PC-3 (cell line): ENCODE measurements around the gene SENP3.

Experiments used
- EZH2 ChIP-seq: fragments of 300-600 bp; sonication (generic); IDR thresholded peaks from one replicate; pipeline ENCODE4 v1.6.1; 2017; ENCODE audit warnings: antibody characterized with exemption, mild to moderate bottlenecking, low read length; ENCODE audit not compliant: unreplicated experiment
- TF ChIP-seq, protein P1 (sequence below): fragments of 300-600 bp; sonication (generic); conservative IDR thresholded peaks from 2 replicates; pipeline ENCODE4 v1.5.1; 2017; ENCODE audit warnings: antibody characterized with exemption, low read depth, mild to moderate bottlenecking, low read length

DNA sequence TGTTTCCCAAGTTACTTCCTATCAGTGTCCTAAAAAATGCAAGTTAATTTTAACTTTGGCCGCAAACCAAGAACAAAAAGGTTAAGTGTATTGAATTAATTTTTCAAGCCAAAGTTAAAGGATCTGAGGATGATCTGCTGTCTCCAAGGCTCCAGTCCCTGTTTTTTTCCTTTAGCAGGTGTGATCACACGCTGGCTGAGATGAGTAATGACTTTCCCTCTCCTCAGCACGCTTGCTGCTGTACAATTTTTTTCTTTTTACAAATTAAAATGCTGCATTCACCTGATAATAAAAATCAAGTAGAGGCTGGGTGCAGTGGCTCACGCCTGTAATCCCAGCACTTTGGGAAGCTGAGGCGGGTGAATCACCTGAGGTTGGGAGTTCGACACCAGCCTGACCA, 16.8 kb upstream of the SENP3 start:
- TF ChIP-seq, protein P1, sequence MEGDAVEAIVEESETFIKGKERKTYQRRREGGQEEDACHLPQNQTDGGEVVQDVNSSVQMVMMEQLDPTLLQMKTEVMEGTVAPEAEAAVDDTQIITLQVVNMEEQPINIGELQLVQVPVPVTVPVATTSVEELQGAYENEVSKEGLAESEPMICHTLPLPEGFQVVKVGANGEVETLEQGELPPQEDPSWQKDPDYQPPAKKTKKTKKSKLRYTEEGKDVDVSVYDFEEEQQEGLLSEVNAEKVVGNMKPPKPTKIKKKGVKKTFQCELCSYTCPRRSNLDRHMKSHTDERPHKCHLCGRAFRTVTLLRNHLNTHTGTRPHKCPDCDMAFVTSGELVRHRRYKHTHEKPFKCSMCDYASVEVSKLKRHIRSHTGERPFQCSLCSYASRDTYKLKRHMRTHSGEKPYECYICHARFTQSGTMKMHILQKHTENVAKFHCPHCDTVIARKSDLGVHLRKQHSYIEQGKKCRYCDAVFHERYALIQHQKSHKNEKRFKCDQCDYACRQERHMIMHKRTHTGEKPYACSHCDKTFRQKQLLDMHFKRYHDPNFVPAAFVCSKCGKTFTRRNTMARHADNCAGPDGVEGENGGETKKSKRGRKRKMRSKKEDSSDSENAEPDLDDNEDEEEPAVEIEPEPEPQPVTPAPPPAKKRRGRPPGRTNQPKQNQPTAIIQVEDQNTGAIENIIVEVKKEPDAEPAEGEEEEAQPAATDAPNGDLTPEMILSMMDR: no peak
- no peak for TF ChIP-seq EZH2
